ENCODE data around the gene RHEX. TPM values are rescaled to one million over a fixed set of nuclear protein-coding genes. Genes with fewer than 3 reads are reported as not detected.
A peak's percentile ranks its signal among the peaks of the same experiment; 100 is the strongest.

The RHEX gene
- total and polyA plus RNA-seq, 4 experiments from 2014 or later = 0.30 to 0.55 (median 0.55) TPM; not detected in 1

DNA sequence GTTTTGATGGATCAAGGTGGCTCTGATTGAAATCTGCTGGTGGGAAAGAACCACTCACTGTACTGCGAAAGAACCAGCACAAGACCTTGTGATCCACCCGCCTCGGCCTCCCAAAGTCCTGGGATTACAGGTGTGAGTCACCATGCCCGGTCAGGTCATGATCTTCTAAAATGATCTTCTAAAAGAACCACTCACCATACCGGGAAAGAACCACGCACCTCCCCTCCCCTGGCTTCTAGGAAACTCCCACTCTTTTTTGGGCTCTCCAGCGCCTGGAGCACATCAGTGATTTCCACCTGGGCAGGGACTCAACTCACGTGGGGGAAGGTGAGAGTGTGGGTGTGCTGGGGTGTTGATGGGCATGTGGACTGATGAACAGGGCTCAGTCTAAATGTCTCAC lies 41.9 kb upstream of the RHEX start:
- H3K36me3 ChIP-seq (ENCODE audit: insufficient read depth, low read length) = no peaks in the 10 kb centered on the region
- peaks cover 8% of the 10 kb centered on the region for H3K4me1 ChIP-seq (ENCODE audit: insufficient read depth, low read length)
- peaks cover 2% of the 10 kb centered on the region in 2 donors for H3K27me3 Mint-ChIP-seq
- POLR2A ChIA-PET (ENCODE audit: partially characterized antibody) = no interaction called here
- H3K4me3 ChIP-seq (ENCODE audit: low read length in 2 of 2) = no peak overlapping the region
- H3K9me3 Mint-ChIP-seq = peaks cover 0 to 5% (median 0%) of the 10 kb centered on the region in 8 donors
- H3K36me3 Mint-ChIP-seq = no peaks in the 10 kb centered on the region
- CTCF ChIA-PET (ENCODE audit: partially characterized antibody) = no interaction called here
- H3K9me3 ChIP-seq (ENCODE audit: control insufficient read depth in 1 of 2, low read length in 2 of 2) = no peaks in the 10 kb centered on the region
- H3K27ac ChIP-seq (ENCODE audit: low read depth, low read length) = no peak overlapping the region
- H3K27me3 ChIP-seq (ENCODE audit: insufficient read depth, low read length) = no peaks in the 10 kb centered on the region
- H3K4me3 Mint-ChIP-seq = no peak overlapping the region
- no peak for DNase-seq
- H3K4me1 Mint-ChIP-seq = peaks cover 5 to 14% (median 9%) of the 10 kb centered on the region in 4 donors
- no peak overlapping the region for H3K27ac Mint-ChIP-seq
- intact Hi-C loops (cut with micrococcal nuclease) = no loop called here

DNA sequence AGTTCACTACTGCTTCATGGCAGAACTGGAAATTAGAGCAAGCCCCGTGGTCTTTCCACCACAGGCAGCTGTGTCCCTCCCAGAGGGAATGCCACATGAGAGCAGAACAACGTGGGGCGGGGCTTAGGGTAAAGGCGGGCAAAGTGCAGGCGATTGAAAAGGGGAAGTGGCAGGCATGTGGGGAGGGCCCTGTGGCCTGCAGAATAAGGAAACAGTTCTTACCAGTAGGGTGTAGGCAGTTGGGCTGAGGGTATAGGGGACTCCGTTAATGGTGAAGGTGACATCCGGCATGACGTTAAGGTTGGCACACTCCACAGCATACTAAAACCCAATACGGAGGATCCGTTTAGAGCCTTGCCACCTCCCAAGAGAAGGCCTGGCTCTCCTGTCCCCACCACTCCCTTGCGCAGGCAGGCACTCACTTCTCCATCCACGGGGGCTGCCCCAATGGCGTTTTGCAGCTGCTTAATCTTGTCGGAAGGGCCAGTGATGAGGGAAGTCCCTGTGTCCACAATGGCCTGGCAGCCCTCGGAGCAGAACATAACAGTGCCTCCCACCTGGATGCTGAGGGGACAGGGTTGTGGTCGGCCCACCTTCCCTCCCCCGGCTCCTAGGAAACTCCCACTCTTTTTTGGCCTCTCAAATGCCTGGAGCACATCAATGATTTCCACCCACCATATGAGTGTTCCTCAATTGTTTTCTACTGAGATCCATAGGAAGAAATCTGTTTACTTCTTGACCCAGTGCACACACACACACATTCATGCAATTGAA lies 40.7 kb upstream of the RHEX start:
- Histone ChIP-seq H3K9me3 (ENCODE audit: control insufficient read depth in 1 of 2, low read length in 2 of 2) (no peaks in the 10 kb centered on the region), H3K27me3 (ENCODE audit: insufficient read depth, low read length) (no peaks in the 10 kb centered on the region), H3K27ac (ENCODE audit: low read depth, low read length) (no peak overlapping the region), H3K4me3 (ENCODE audit: low read length in 2 of 2) (no peak overlapping the region), H3K36me3 (ENCODE audit: insufficient read depth, low read length) (no peaks in the 10 kb centered on the region), H3K4me1 (ENCODE audit: insufficient read depth, low read length) (peaks cover 8% of the 10 kb centered on the region)
- no peaks in the 10 kb centered on the region for H3K36me3 Mint-ChIP-seq
- ChIA-PET CTCF (ENCODE audit: partially characterized antibody) (no interaction called here), POLR2A (ENCODE audit: partially characterized antibody) (no interaction called here)
- peaks cover 0 to 2% of the 10 kb centered on the region in 2 donors for H3K27me3 Mint-ChIP-seq
- intact Hi-C loops (cut with micrococcal nuclease) = no loop called here
- DNase-seq = peak in 4 of 5 donors; percentile 2 to 35 (median 17)
- H3K4me1 Mint-ChIP-seq = peaks cover 5 to 14% (median 9%) of the 10 kb centered on the region in 4 donors
- H3K4me3 Mint-ChIP-seq = peak overlapping the region in 4 of 8 donors; percentile 13 to 54 (median 42)
- peaks cover 0 to 2% (median 0%) of the 10 kb centered on the region in 8 donors for H3K9me3 Mint-ChIP-seq
- peak overlapping the region in 3 of 7 donors; percentile 25 to 67 (median 33) for H3K27ac Mint-ChIP-seq

DNA sequence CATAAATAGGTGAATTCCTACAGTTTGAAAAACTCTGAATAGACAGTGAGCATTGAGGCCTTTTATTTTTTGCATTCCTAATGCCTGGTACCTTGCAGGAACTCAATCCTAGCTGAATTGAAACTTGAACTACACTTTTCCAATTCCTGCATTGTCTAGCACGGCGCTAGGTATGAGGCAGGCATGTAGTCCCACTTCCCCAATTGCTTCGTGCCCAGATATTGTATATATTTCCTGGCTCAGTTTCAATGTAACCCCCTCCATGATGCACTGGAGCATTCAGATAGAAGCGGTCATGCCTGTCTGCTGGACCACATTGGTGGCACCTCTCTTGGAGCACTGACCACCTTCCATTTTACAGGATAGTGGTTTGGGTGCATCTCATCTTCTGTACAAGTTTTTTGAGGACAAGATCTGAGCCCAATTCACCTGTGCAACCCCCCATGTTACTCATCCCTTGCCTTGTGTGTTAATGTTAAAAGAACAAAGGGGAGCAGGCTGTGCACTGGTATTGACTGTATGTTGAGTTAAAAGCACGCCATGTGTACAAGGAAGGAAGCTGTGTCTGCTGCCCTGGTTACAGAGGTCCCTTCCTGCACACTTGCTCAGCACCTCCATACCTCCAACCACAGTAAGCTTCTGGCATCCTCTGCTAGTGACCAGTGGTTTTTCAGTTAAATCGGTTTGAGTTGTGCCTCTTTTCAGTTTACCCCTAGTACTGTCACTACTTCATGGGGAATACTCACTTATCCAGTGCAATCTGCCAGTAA lies 39.8 kb upstream of the RHEX start:
- Histone ChIP-seq H3K36me3 (ENCODE audit: insufficient read depth, low read length) (no peaks in the 10 kb centered on the region), H3K27ac (ENCODE audit: low read depth, low read length) (no peak overlapping the region), H3K9me3 (ENCODE audit: control insufficient read depth in 1 of 2, low read length in 2 of 2) (no peaks in the 10 kb centered on the region), H3K4me3 (ENCODE audit: low read length in 2 of 2) (no peak overlapping the region), H3K27me3 (ENCODE audit: insufficient read depth, low read length) (no peaks in the 10 kb centered on the region), H3K4me1 (ENCODE audit: insufficient read depth, low read length) (peaks cover 8% of the 10 kb centered on the region)
- Mint-ChIP-seq H3K36me3 (no peaks in the 10 kb centered on the region), H3K27ac (peak overlapping the region in 1 of 7 donors; percentile 70), H3K27me3 (peaks cover 0 to 2% of the 10 kb centered on the region in 2 donors), H3K4me3 (peak overlapping the region in 1 of 8 donors; percentile 33), H3K4me1 (peaks cover 5 to 14% (median 9%) of the 10 kb centered on the region in 4 donors), H3K9me3 (peaks cover 0 to 3% (median 0%) of the 10 kb centered on the region in 8 donors)
- ChIA-PET CTCF (ENCODE audit: partially characterized antibody) (no interaction called here), POLR2A (ENCODE audit: partially characterized antibody) (no interaction called here)
- intact Hi-C loops (cut with micrococcal nuclease) = no loop called here
- DNase-seq = no peak

DNA sequence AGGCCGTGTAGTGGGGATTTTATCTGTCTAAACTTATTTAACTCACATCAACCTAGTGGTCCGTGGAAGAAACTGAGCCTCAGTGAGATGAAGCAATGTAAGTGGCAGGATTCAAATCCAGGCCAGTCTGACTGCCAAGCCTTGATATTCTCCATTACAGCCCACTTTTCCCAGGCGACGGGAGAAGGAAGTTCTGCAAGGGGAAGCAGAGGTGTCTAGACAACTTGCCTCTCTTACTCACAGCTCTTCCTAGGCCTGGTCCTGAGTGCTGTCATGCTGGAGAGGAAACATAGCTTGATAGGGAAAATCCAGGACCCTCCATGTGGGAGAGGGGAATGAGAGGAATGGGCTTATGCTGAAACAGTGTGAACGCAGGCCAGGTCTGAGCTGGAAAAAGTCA lies 38.4 kb upstream of the RHEX start:
- H3K4me3 ChIP-seq (ENCODE audit: low read length in 2 of 2) = no peak overlapping the region
- ChIA-PET POLR2A (ENCODE audit: partially characterized antibody) (no interaction called here), CTCF (ENCODE audit: partially characterized antibody) (interaction anchor here (0.7 kb wide), 1 partner anchor 37 kb away, joined by 3 read pairs; no protein-coding TSS in a partner anchor)
- no peaks in the 10 kb centered on the region for H3K9me3 ChIP-seq (ENCODE audit: control insufficient read depth in 1 of 2, low read length in 2 of 2)
- H3K4me1 ChIP-seq (ENCODE audit: insufficient read depth, low read length) = peaks cover 8% of the 10 kb centered on the region
- peaks cover 0 to 3% (median 0%) of the 10 kb centered on the region in 8 donors for H3K9me3 Mint-ChIP-seq
- peaks cover 2 to 4% of the 10 kb centered on the region in 2 donors for H3K27me3 Mint-ChIP-seq
- peaks cover 5 to 14% (median 9%) of the 10 kb centered on the region in 4 donors for H3K4me1 Mint-ChIP-seq
- no peaks in the 10 kb centered on the region for H3K27me3 ChIP-seq (ENCODE audit: insufficient read depth, low read length)
- no peak overlapping the region for H3K4me3 Mint-ChIP-seq
- intact Hi-C loops (cut with micrococcal nuclease) = no loop called here
- no peak overlapping the region for H3K27ac ChIP-seq (ENCODE audit: low read depth, low read length)
- no peaks in the 10 kb centered on the region for H3K36me3 Mint-ChIP-seq
- H3K36me3 ChIP-seq (ENCODE audit: insufficient read depth, low read length) = no peaks in the 10 kb centered on the region
- no peak overlapping the region for H3K27ac Mint-ChIP-seq
- no peak for DNase-seq

DNA sequence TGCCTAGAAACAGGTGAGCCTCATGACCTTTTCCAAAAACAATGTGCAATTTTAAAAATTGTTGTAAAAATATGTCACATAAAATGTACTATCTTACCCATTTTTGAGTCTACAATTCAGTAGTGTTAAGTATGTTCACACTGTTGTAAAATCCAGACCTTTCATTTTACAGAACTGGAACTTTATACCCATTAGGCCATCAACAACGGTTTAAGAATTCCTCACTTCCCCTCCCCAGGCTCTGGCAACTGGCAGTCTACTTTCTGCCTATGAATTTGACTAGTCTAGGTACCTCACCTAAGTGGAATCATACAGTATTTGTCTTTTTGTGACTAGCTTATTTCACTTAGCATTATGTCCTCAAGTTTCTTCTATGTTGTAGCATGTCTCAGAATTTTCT lies 37.9 kb upstream of the RHEX start:
- H3K4me1 Mint-ChIP-seq = peaks cover 5 to 14% (median 9%) of the 10 kb centered on the region in 4 donors
- H3K27me3 ChIP-seq (ENCODE audit: insufficient read depth, low read length) = no peaks in the 10 kb centered on the region
- peaks cover 8% of the 10 kb centered on the region for H3K4me1 ChIP-seq (ENCODE audit: insufficient read depth, low read length)
- ChIA-PET CTCF (ENCODE audit: partially characterized antibody) (interaction anchor here (0.7 kb wide), 1 partner anchor 38 kb away, joined by 3 read pairs; no protein-coding TSS in a partner anchor), POLR2A (ENCODE audit: partially characterized antibody) (no interaction called here)
- intact Hi-C loops (cut with micrococcal nuclease) = no loop called here
- H3K27ac ChIP-seq (ENCODE audit: low read depth, low read length) = no peak overlapping the region
- no peak for DNase-seq
- no peak overlapping the region for H3K4me3 Mint-ChIP-seq
- no peaks in the 10 kb centered on the region for H3K36me3 ChIP-seq (ENCODE audit: insufficient read depth, low read length)
- H3K36me3 Mint-ChIP-seq = no peaks in the 10 kb centered on the region
- peaks cover 2 to 4% of the 10 kb centered on the region in 2 donors for H3K27me3 Mint-ChIP-seq
- H3K9me3 ChIP-seq (ENCODE audit: control insufficient read depth in 1 of 2, low read length in 2 of 2) = no peaks in the 10 kb centered on the region
- no peak overlapping the region for H3K4me3 ChIP-seq (ENCODE audit: low read length in 2 of 2)
- H3K9me3 Mint-ChIP-seq = peaks cover 0 to 3% (median 0%) of the 10 kb centered on the region in 8 donors
- no peak overlapping the region for H3K27ac Mint-ChIP-seq

DNA sequence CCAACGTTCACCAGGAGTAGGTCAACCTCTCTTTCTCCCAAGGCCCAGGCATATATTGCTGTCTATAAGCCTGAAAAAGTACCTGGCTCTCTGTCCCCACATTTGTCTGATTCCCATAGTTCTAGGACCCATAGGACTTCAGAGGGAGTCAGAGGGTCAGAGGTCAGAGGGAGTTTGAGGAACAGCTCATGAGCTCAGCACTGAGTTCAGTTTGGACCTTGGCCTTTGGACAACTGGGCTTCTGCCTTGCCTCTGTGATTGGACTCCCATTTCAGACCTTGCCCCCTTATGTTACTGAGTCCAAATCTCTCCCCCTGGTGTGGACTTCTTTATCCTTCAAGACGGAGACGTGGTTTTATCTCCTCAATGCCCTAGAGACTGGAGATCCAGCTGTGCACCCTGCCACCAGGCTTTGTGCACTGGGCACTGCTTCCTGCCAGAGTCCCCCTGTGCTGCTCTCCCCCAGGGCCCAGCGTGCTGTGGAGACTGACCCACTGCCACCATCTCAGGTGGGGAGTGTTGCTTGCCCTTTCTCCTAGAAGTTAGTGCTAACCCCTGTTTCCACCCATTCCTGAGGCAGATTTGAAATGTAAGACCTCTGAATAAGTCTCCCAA lies 32.5 kb upstream of the RHEX start:
- no peaks in the 10 kb centered on the region for H3K27me3 ChIP-seq (ENCODE audit: insufficient read depth, low read length)
- H3K9me3 Mint-ChIP-seq = peaks cover 0 to 3% (median 0%) of the 10 kb centered on the region in 8 donors
- H3K9me3 ChIP-seq (ENCODE audit: control insufficient read depth in 1 of 2, low read length in 2 of 2) = no peaks in the 10 kb centered on the region
- no peaks in the 10 kb centered on the region for H3K4me1 ChIP-seq (ENCODE audit: insufficient read depth, low read length)
- no peaks in the 10 kb centered on the region for H3K36me3 ChIP-seq (ENCODE audit: insufficient read depth, low read length)
- no peak overlapping the region for H3K4me3 Mint-ChIP-seq
- H3K36me3 Mint-ChIP-seq = no peaks in the 10 kb centered on the region
- ChIA-PET CTCF (ENCODE audit: partially characterized antibody) (interaction anchor here (1.2 kb wide), 1 partner anchor 9 kb away, joined by 6 read pairs; no protein-coding TSS in a partner anchor), POLR2A (ENCODE audit: partially characterized antibody) (no interaction called here)
- peaks cover 7 to 19% of the 10 kb centered on the region in 2 donors for H3K27me3 Mint-ChIP-seq
- intact Hi-C loops (cut with micrococcal nuclease) = no loop called here
- no peaks in the 10 kb centered on the region for H3K4me1 Mint-ChIP-seq
- no peak overlapping the region for H3K27ac Mint-ChIP-seq
- DNase-seq = no peak
- H3K4me3 ChIP-seq (ENCODE audit: low read length in 2 of 2) = no peak overlapping the region
- H3K27ac ChIP-seq (ENCODE audit: low read depth, low read length) = no peak overlapping the region
